HUES64 (cell line): ENCODE measurements around the gene ZMIZ2.
"Not testable (repeated sequence)": the region's sequence is repeated elsewhere in the genome, so short reads cannot be mapped to it uniquely, and the experiment has no call there.

Experiments used
- H3K27ac ChIP-seq: 2 replicates; pipeline ENCODE4 v1.7.0; 2013; ENCODE audit warnings: low read depth, low read length, inconsistent platforms
- H3K27me3 ChIP-seq: 2 replicates; pipeline ENCODE4 v1.6.1; 2013; ENCODE audit warnings: mild to moderate bottlenecking, low read length; ENCODE audit not compliant: insufficient read depth
- H3K36me3 ChIP-seq: 2 replicates; pipeline ENCODE4 v1.6.1; 2013; ENCODE audit warnings: mild to moderate bottlenecking, low read length; ENCODE audit not compliant: insufficient read depth
- H3K4me1 ChIP-seq: 2 replicates; pipeline ENCODE4 v1.6.1; 2013; ENCODE audit warnings: mild to moderate bottlenecking, low read length, moderate library complexity; ENCODE audit not compliant: insufficient read depth
- H3K4me3 ChIP-seq: 2 replicates; pipeline ENCODE4 v1.5.1; 2013; ENCODE audit warnings: mild to moderate bottlenecking, low read length, moderate library complexity
- H3K9ac ChIP-seq: 2 replicates; pipeline ENCODE4 v1.6.1; 2013; ENCODE audit warnings: mild to moderate bottlenecking, low read depth, low read length
- H3K9me3 ChIP-seq: 2 replicates; pipeline ENCODE4 v1.6.1; 2013; ENCODE audit warnings: low read depth, low read length; ENCODE audit not compliant: insufficient read depth
- WGBS: fragments of 150-250, 120-280 bp; methylation state at CpG from one replicate; pipeline ENCODE4 v1.1.7; 2013; ENCODE audit warnings: missing lambda C conversion rate; 5-methylcytosine and 5-hydroxymethylcytosine counted together

The ZMIZ2 gene

GRCh38 chr7:44768628-44769371, 20.2 kb downstream of the ZMIZ2 start:
- H3K4me3 ChIP-seq, result no peak overlapping the region
- H3K4me1 ChIP-seq, result no peaks in the 10 kb centered on the region; the same call in 1 of the 2 replicates
- peaks cover 41% of the 10 kb centered on the region for H3K36me3 ChIP-seq
- WGBS, result 88% methylated on average over 11 of the region's 11 CpGs
- no peaks in the 10 kb centered on the region for H3K9me3 ChIP-seq
- 0 out of 2 replicates have a peak overlapping the region, but pooled peaks have one; percentile 5 for H3K9ac ChIP-seq
- H3K27me3 ChIP-seq, result no peaks in the 10 kb centered on the region
- no peak overlapping the region for H3K27ac ChIP-seq

- Histone ChIP-seq H3K9ac (no peak overlapping the region), H3K36me3 (peaks cover 35% of the 10 kb centered on the region), H3K27ac (no peak overlapping the region), H3K4me3 (no peak overlapping the region), H3K27me3 (no peaks in the 10 kb centered on the region), H3K9me3 (no peaks in the 10 kb centered on the region), H3K4me1 (no peaks in the 10 kb centered on the region; the same call in 1 of the 2 replicates)
- WGBS, result 85% methylated on average over 8 of the region's 8 CpGs
Measured at GRCh38 chr7:44769376-44769775, 20.7 kb downstream of the ZMIZ2 start.

- Histone ChIP-seq H3K27me3 (no peaks in the 10 kb centered on the region), H3K36me3 (peaks cover 31% of the 10 kb centered on the region), H3K4me3 (no peak overlapping the region), H3K9me3 (no peaks in the 10 kb centered on the region), H3K4me1 (no peaks in the 10 kb centered on the region; the same call in 1 of the 2 replicates), H3K27ac (no peak overlapping the region), H3K9ac (no peak overlapping the region)
- 82% methylated on average over 10 of the region's 10 CpGs for WGBS
Measured at GRCh38 chr7:44769776-44770294, 21.2 kb downstream of the ZMIZ2 start.

- WGBS, result 90% methylated on average over 1 of the region's 3 CpGs
- Histone ChIP-seq H3K4me3 (no peak overlapping the region), H3K4me1 (no peaks in the 10 kb centered on the region; the same call in 1 of the 2 replicates), H3K27me3 (no peaks in the 10 kb centered on the region; the same call in 1 of the 2 replicates), H3K36me3 (peaks cover 16% of the 10 kb centered on the region), H3K9ac (no peak overlapping the region), H3K9me3 (no peaks in the 10 kb centered on the region), H3K27ac (no peak overlapping the region)
Measured at GRCh38 chr7:44771358-44771757, 22.7 kb downstream of the ZMIZ2 start.

- no peak overlapping the region for H3K9ac ChIP-seq
- 71% methylated on average over 6 of the region's 6 CpGs for WGBS
Measured at GRCh38 chr7:44772440-44772839, 23.8 kb downstream of the ZMIZ2 start.

GRCh38 chr7:44772867-44773266, 24.2 kb downstream of the ZMIZ2 start:
- Histone ChIP-seq H3K27me3 (no peaks in the 10 kb centered on the region; the same call in 1 of the 2 replicates), H3K9me3 (no peaks in the 10 kb centered on the region), H3K36me3 (0 out of 2 replicates have a peak, but pooled peaks cover under 1% of the 10 kb centered on the region), H3K9ac (no peak overlapping the region), H3K27ac (no peak overlapping the region), H3K4me3 (no peak overlapping the region), H3K4me1 (no peaks in the 10 kb centered on the region; the same call in 1 of the 2 replicates)
- WGBS, result 74% methylated on average over 10 of the region's 10 CpGs

More at GRCh38 chr7:44772440-44772839, 23.8 kb downstream of the ZMIZ2 start:
- H3K36me3 ChIP-seq, result peaks cover 5% of the 10 kb centered on the region
- no peak overlapping the region for H3K27ac ChIP-seq
- H3K4me1 ChIP-seq, result no peaks in the 10 kb centered on the region; the same call in 1 of the 2 replicates
- no peaks in the 10 kb centered on the region; the same call in 1 of the 2 replicates for H3K27me3 ChIP-seq
- no peaks in the 10 kb centered on the region for H3K9me3 ChIP-seq
- no peak overlapping the region for H3K4me3 ChIP-seq

GRCh38 chr7:44774486-44774885, 25.8 kb downstream of the ZMIZ2 start:
- not testable (repeated sequence) for H3K4me3 ChIP-seq, H3K36me3 ChIP-seq, H3K4me1 ChIP-seq, H3K27me3 ChIP-seq, H3K9ac ChIP-seq, H3K9me3 ChIP-seq, H3K27ac ChIP-seq
- 95% methylated on average over 3 of the region's 3 CpGs for WGBS

- no peaks in the 10 kb centered on the region for H3K9me3 ChIP-seq
- no peak overlapping the region for H3K9ac ChIP-seq
- H3K4me1 ChIP-seq, result no peaks in the 10 kb centered on the region
- 92% methylated on average over 6 of the region's 6 CpGs for WGBS
- no peak overlapping the region for H3K4me3 ChIP-seq
- H3K27ac ChIP-seq, result no peak overlapping the region
- H3K36me3 ChIP-seq, result no peaks in the 10 kb centered on the region
- H3K27me3 ChIP-seq, result no peaks in the 10 kb centered on the region; the same call in 1 of the 2 replicates
Measured at GRCh38 chr7:44775383-44776107, 26.9 kb downstream of the ZMIZ2 start.

GRCh38 chr7:44776211-44776610, 27.6 kb downstream of the ZMIZ2 start:
- H3K9me3 ChIP-seq, result no peaks in the 10 kb centered on the region
- H3K9ac ChIP-seq, result no peak overlapping the region
- no peaks in the 10 kb centered on the region for H3K4me1 ChIP-seq
- H3K27ac ChIP-seq, result no peak overlapping the region
- 88% methylated on average over 3 of the region's 3 CpGs for WGBS
- H3K4me3 ChIP-seq, result no peak overlapping the region
- no peaks in the 10 kb centered on the region; the same call in 1 of the 2 replicates for H3K27me3 ChIP-seq
- no peaks in the 10 kb centered on the region for H3K36me3 ChIP-seq

GRCh38 chr7:44782460-44782859, 33.8 kb downstream of the ZMIZ2 start:
- H3K4me3 ChIP-seq, result no peak overlapping the region
- H3K27ac ChIP-seq, result no peak overlapping the region
- H3K36me3 ChIP-seq, result no peaks in the 10 kb centered on the region
- no peaks in the 10 kb centered on the region for H3K27me3 ChIP-seq
- H3K9me3 ChIP-seq, result no peaks in the 10 kb centered on the region
- no peaks in the 10 kb centered on the region for H3K4me1 ChIP-seq
- no peak overlapping the region for H3K9ac ChIP-seq
- WGBS, result 94% methylated on average over 1 of the region's 1 CpG

GRCh38 chr7:44783407-44783806, 34.8 kb downstream of the ZMIZ2 start:
- H3K27ac ChIP-seq, result no peak overlapping the region
- H3K27me3 ChIP-seq, result no peaks in the 10 kb centered on the region
- H3K9me3 ChIP-seq, result no peaks in the 10 kb centered on the region
- H3K9ac ChIP-seq, result no peak overlapping the region
- H3K4me3 ChIP-seq, result no peak overlapping the region
- H3K4me1 ChIP-seq, result no peaks in the 10 kb centered on the region
- no peaks in the 10 kb centered on the region for H3K36me3 ChIP-seq
